ENCODE data around the gene SEMA3B.

Gene SEMA3B

GRCh38 chr3:50319894-50320625 lies 51.1 kb downstream of the SEMA3B start:
- ChIA-PET CTCF (interaction anchor here (1.0 to 1.8 kb wide), 7 partner anchors 10 to 73 kb away, joined by 3 to 6 read pairs (median 5); partner anchors contain the start of genes HYAL3 and NAA80), POLR2A (no interaction called here)
- DNase-seq (ENCODE audit: extremely low spot score): no peak
- TF ChIP-seq CTCF (IDR thresholded peaks at IDR 0.05; ENCODE audit: control extremely low read depth, extremely low read depth, low read depth, missing control alignments): no peak

- DNase-seq (ENCODE audit: extremely low spot score): peak; percentile 82
- TF ChIP-seq CTCF (IDR thresholded peaks at IDR 0.05; ENCODE audit: control extremely low read depth, extremely low read depth, low read depth, missing control alignments): no peak
- CTCF ChIA-PET: interaction anchor here (0.6 to 1.8 kb wide), 9 partner anchors 9 to 74 kb away, joined by 3 to 5 read pairs (median 4); partner anchors contain the start of genes HYAL3 and NAA80
- POLR2A ChIA-PET: interaction anchor here (0.6 to 1.0 kb wide), 2 partner anchors 22 to 1733 kb away, joined by 3 to 5 read pairs; partner anchors contain the start of genes HYAL3 and NAA80
These were observed 51.9 kb downstream of the SEMA3B start for GRCh38 chr3:50320853-50321335.

GRCh38 chr3:50321336-50322114 lies 52.6 kb downstream of the SEMA3B start:
- TF ChIP-seq CTCF (IDR thresholded peaks at IDR 0.05; ENCODE audit: control extremely low read depth, extremely low read depth, low read depth, missing control alignments): peak; percentile 49
- CTCF ChIA-PET: interaction anchor here (0.6 to 3.4 kb wide), 8 partner anchors 15 to 34 kb away, joined by 3 to 16 read pairs (median 4); partner anchors contain the start of genes HYAL3 and NAA80
- POLR2A ChIA-PET: interaction anchor here (0.6 to 1.0 kb wide), 2 partner anchors 22 to 1732 kb away, joined by 3 to 5 read pairs; partner anchors contain the start of genes HYAL3 and NAA80
- DNase-seq (ENCODE audit: extremely low spot score): peak; percentile 91

GRCh38 chr3:50322115-50322385 lies 53.1 kb downstream of the SEMA3B start:
- no peak for DNase-seq (ENCODE audit: extremely low spot score)
- POLR2A ChIA-PET: no interaction called here
- CTCF ChIA-PET: interaction anchor here (1.1 to 3.4 kb wide), 6 partner anchors 15 to 75 kb away, joined by 3 to 41 read pairs (median 4); no protein-coding TSS in a partner anchor
- TF ChIP-seq CTCF (IDR thresholded peaks at IDR 0.05; ENCODE audit: control extremely low read depth, extremely low read depth, low read depth, missing control alignments): no peak

GRCh38 chr3:50322386-50323091 lies 53.6 kb downstream of the SEMA3B start, which contains the start of gene HYAL2:
Gene HYAL2 (minus strand): TSS chr3:50322745. CDS start chr3:50320489, 2,256 bp downstream.
- CTCF ChIA-PET: interaction anchor here (1.1 to 3.4 kb wide), 7 partner anchors 8 to 76 kb away, joined by 3 to 41 read pairs (median 4); no protein-coding TSS in a partner anchor
- TF ChIP-seq CTCF (IDR thresholded peaks at IDR 0.05; ENCODE audit: control extremely low read depth, extremely low read depth, low read depth, missing control alignments): no peak
- no peak for DNase-seq (ENCODE audit: extremely low spot score)
- POLR2A ChIA-PET: no interaction called here
